ENCODE results near the gene UROD.

- TF ChIP-seq GATA3 (IDR thresholded peaks at IDR 0.05; ENCODE audit: low read depth, low read length) = no peak
- no peak for TF ChIP-seq GATA2 (IDR thresholded peaks at IDR 0.05; ENCODE audit: low read depth, low read length)
Observed at GRCh38 chr1:45032837-45033236, 20.8 kb downstream of the UROD start.
